HUES6 (cell line): Measurements from ENCODE around the gene UTF1.

Source experiments
- H3K27ac ChIP-seq: 2 replicates; pipeline ENCODE4 v1.7.0; 2013; ENCODE audit warnings: low read depth, mild to moderate bottlenecking, low read length, inconsistent platforms
- H3K27me3 ChIP-seq: 2 replicates; pipeline ENCODE4 v1.6.1; 2013; ENCODE audit warnings: low read length; ENCODE audit not compliant: control insufficient read depth, insufficient read depth
- H3K36me3 ChIP-seq: 2 replicates; pipeline ENCODE4 v1.6.1; 2013; ENCODE audit warnings: low read length; ENCODE audit not compliant: control insufficient read depth, insufficient read depth
- H3K4me1 ChIP-seq: 2 replicates; pipeline ENCODE4 v1.6.1; 2013; ENCODE audit warnings: low read length; ENCODE audit not compliant: control insufficient read depth, insufficient read depth
- H3K4me3 ChIP-seq: 2 replicates; pipeline ENCODE4 v1.5.1; 2013; ENCODE audit warnings: low read depth, low read length
- H3K9ac ChIP-seq: one replicate; pipeline ENCODE4 v1.6.1; 2013; ENCODE audit warnings: mild to moderate bottlenecking, low read length
- H3K9me3 ChIP-seq: 2 replicates; pipeline ENCODE4 v1.6.1; 2013; ENCODE audit warnings: low read depth, low read length; ENCODE audit not compliant: control insufficient read depth, insufficient read depth

Gene UTF1

GRCh38 chr10:133268532-133268931 lies 38.5 kb downstream of the UTF1 start:
- Histone ChIP-seq H3K4me1 (peaks cover 1% of the 10 kb centered on the region; the same call in 1 of the 2 replicates), H3K36me3 (no peaks in the 10 kb centered on the region)

GRCh38 chr10:133269367-133269766 lies 39.4 kb downstream of the UTF1 start:
- Histone ChIP-seq H3K4me3 (no peak overlapping the region), H3K27me3 (peaks cover 2% of the 10 kb centered on the region; the same call in 1 of the 2 replicates), H3K9me3 (no peaks in the 10 kb centered on the region), H3K4me1 (no peaks in the 10 kb centered on the region; the same call in 1 of the 2 replicates), H3K36me3 (no peaks in the 10 kb centered on the region), H3K9ac (no peak overlapping the region), H3K27ac (no peak overlapping the region)

More at GRCh38 chr10:133268532-133268931, 38.5 kb downstream of the UTF1 start:
- Histone ChIP-seq H3K9ac (no peak overlapping the region), H3K9me3 (no peaks in the 10 kb centered on the region), H3K27me3 (peaks cover 5% of the 10 kb centered on the region; the same call in 1 of the 2 replicates), H3K4me3 (no peak overlapping the region), H3K27ac (no peak overlapping the region)

- H3K9ac ChIP-seq = no peak overlapping the region
- H3K9me3 ChIP-seq = no peaks in the 10 kb centered on the region
- H3K4me3 ChIP-seq = no peak overlapping the region
- H3K27me3 ChIP-seq = peaks cover under 1% of the 10 kb centered on the region; the same call in 1 of the 2 replicates
- H3K4me1 ChIP-seq = peaks cover 3% of the 10 kb centered on the region; the same call in 1 of the 2 replicates
- H3K27ac ChIP-seq = no peak overlapping the region
- no peaks in the 10 kb centered on the region for H3K36me3 ChIP-seq
Observed at GRCh38 chr10:133270204-133270603, 40.2 kb downstream of the UTF1 start.

- H3K9ac ChIP-seq = no peak overlapping the region
- no peak overlapping the region for H3K27ac ChIP-seq
- H3K4me1 ChIP-seq = peaks cover 10% of the 10 kb centered on the region; the same call in 1 of the 2 replicates
- H3K36me3 ChIP-seq = no peaks in the 10 kb centered on the region
- peaks cover 6% of the 10 kb centered on the region; the same call in 1 of the 2 replicates for H3K27me3 ChIP-seq
- no peak overlapping the region for H3K4me3 ChIP-seq
- no peaks in the 10 kb centered on the region for H3K9me3 ChIP-seq
Observed at GRCh38 chr10:133270773-133271297, 40.8 kb downstream of the UTF1 start.

- Histone ChIP-seq H3K4me3 (no peak overlapping the region), H3K4me1 (peaks cover 16% of the 10 kb centered on the region), H3K27ac (no peak overlapping the region), H3K9ac (no peak overlapping the region), H3K9me3 (no peaks in the 10 kb centered on the region), H3K27me3 (peaks cover 15% of the 10 kb centered on the region), H3K36me3 (no peaks in the 10 kb centered on the region)
Observed at GRCh38 chr10:133271521-133272300, 41.7 kb downstream of the UTF1 start.

- Histone ChIP-seq H3K4me3 (no peak overlapping the region), H3K4me1 (peaks cover 22% of the 10 kb centered on the region), H3K27ac (no peak overlapping the region), H3K27me3 (peaks cover 15% of the 10 kb centered on the region), H3K9me3 (no peaks in the 10 kb centered on the region), H3K9ac (no peak overlapping the region), H3K36me3 (no peaks in the 10 kb centered on the region)
Observed at GRCh38 chr10:133272301-133272963, 42.4 kb downstream of the UTF1 start.

GRCh38 chr10:133272964-133273420 lies 43.0 kb downstream of the UTF1 start:
- H3K9me3 ChIP-seq = no peaks in the 10 kb centered on the region
- H3K4me3 ChIP-seq = no peak overlapping the region
- no peaks in the 10 kb centered on the region for H3K36me3 ChIP-seq
- H3K9ac ChIP-seq = no peak overlapping the region
- peaks cover 15% of the 10 kb centered on the region for H3K27me3 ChIP-seq
- H3K27ac ChIP-seq = no peak overlapping the region
- peaks cover 23% of the 10 kb centered on the region for H3K4me1 ChIP-seq

- Histone ChIP-seq H3K36me3 (no peaks in the 10 kb centered on the region), H3K4me3 (no peak overlapping the region), H3K27ac (no peak overlapping the region), H3K4me1 (peaks cover 23% of the 10 kb centered on the region), H3K9me3 (no peaks in the 10 kb centered on the region), H3K9ac (no peak overlapping the region), H3K27me3 (peaks cover 15% of the 10 kb centered on the region)
Observed at GRCh38 chr10:133273534-133274143, 43.6 kb downstream of the UTF1 start.

- peaks cover 23% of the 10 kb centered on the region for H3K4me1 ChIP-seq
- peaks cover 13% of the 10 kb centered on the region for H3K36me3 ChIP-seq
- H3K9ac ChIP-seq = no peak overlapping the region
- no peaks in the 10 kb centered on the region for H3K9me3 ChIP-seq
- H3K4me3 ChIP-seq = no peak overlapping the region
- peaks cover 15% of the 10 kb centered on the region for H3K27me3 ChIP-seq
- H3K27ac ChIP-seq = no peak overlapping the region
Observed at GRCh38 chr10:133274751-133275683, 45.0 kb downstream of the UTF1 start.

GRCh38 chr10:133275684-133276092 lies 45.7 kb downstream of the UTF1 start:
- H3K9me3 ChIP-seq = no peaks in the 10 kb centered on the region
- peak overlapping the region; percentile 65; the same call in 1 of the 2 replicates for H3K4me3 ChIP-seq
- H3K27me3 ChIP-seq = peaks cover 15% of the 10 kb centered on the region
- H3K9ac ChIP-seq = no peak overlapping the region
- H3K36me3 ChIP-seq = peaks cover 20% of the 10 kb centered on the region
- peaks cover 23% of the 10 kb centered on the region for H3K4me1 ChIP-seq
- H3K27ac ChIP-seq = no peak overlapping the region
